Measurements from ENCODE around the gene CAB39.
A peak's percentile ranks its signal among the peaks of the same experiment; 100 is the strongest.

CAB39 gene

GRCh38 chr2:230864605-230865306 is 152.1 kb downstream of the CAB39 start, which contains the start of gene ITM2C:
TSS of gene ITM2C (plus strand) at chr2:230864942. CDS start at chr2:230865026, 84 bp downstream.
- DNase-seq = peak; percentile 73

GRCh38 chr2:230865307-230865765 is 152.7 kb downstream of the CAB39 start:
- no peak for DNase-seq

GRCh38 chr2:230865766-230866755 is 153.4 kb downstream of the CAB39 start:
- DNase-seq = no peak

- DNase-seq = peak; percentile 48
Observed at GRCh38 chr2:230866756-230867523, 154.3 kb downstream of the CAB39 start.

- DNase-seq = no peak
Observed at GRCh38 chr2:230868161-230868946, 155.7 kb downstream of the CAB39 start.

GRCh38 chr2:230868947-230869913 is 156.6 kb downstream of the CAB39 start:
- no peak for DNase-seq

GRCh38 chr2:230869914-230870543 is 157.4 kb downstream of the CAB39 start:
- no peak for DNase-seq
